ENCODE measurements around the gene WDFY4. TPM values are rescaled to one million over a fixed set of nuclear protein-coding genes. Genes with fewer than 3 reads are reported as not detected.

The WDFY4 gene
- total and polyA plus RNA-seq, 9 of the 15 experiments (the other 6 are each of a cell fraction or from before 2014, with no cell fraction given) = 0.01 to 0.02 (median 0.01) TPM; not detected in 6

- BruUV-seq (replicated peaks) = no TSS peak
- in situ Hi-C loops (cut with MboI) = no loop called here
Measured at GRCh38 chr10:48879451-48879850, 194.8 kb downstream of the WDFY4 start.

More at GRCh38 chr10:48879451-48879850, 194.8 kb downstream of the WDFY4 start:
- Histone ChIP-seq H3K27me3 (ENCODE audit: control insufficient read depth in 2 of 2, insufficient read depth in 2 of 2, low read length in 2 of 2) (0 out of 5 replicates have a peak, but pooled peaks cover 0 to 9% of the 10 kb centered on the region in 2 experiments), H3K79me2 (ENCODE audit: control insufficient read depth, insufficient read depth, low read length) (no peaks in the 10 kb centered on the region), H3K9ac (ENCODE audit: insufficient read depth in 1 of 2, low read depth in 2 of 2, low read length in 2 of 2) (no peak overlapping the region), H3K4me2 (ENCODE audit: insufficient read depth, low read length) (no peak overlapping the region), H3K9me3 (replicated peaks; ENCODE audit: control insufficient read depth, insufficient read depth, low read depth, low read length) (no peaks in the 10 kb centered on the region), H3K27ac (ENCODE audit: extremely low read depth, low read depth, low read length) (no peak overlapping the region), H3K4me1 (replicated peaks in 1 of 2; ENCODE audit: control insufficient read depth in 2 of 2, insufficient read depth in 2 of 2, low read length in 2 of 2) (no peaks in the 10 kb centered on the region), H3K4me3 (no peak overlapping the region), H3K36me3 (ENCODE audit: control insufficient read depth, insufficient read depth, low read length) (no peaks in the 10 kb centered on the region), H3K9me1 (ENCODE audit: control insufficient read depth, insufficient read depth, low read length) (no peaks in the 10 kb centered on the region), H2AFZ (ENCODE audit: low read depth, low read length) (no peak overlapping the region), H4K20me1 (replicated peaks; ENCODE audit: control insufficient read depth, insufficient read depth, low read length) (no peaks in the 10 kb centered on the region; the same call in 1 of the 2 replicates)
- intact Hi-C loops (cut with micrococcal nuclease) = no loop called here
- ATAC-seq (no peak), DNase-seq (ENCODE audit: extremely low read depth in 1 of 4, low spot score in 3 of 4) (no peak), FAIRE-seq (no peak)
- POLR2A ChIA-PET = interaction anchor here (0.6 kb wide), 1 partner anchor 101 kb away, joined by 7 read pairs; no protein-coding TSS in a partner anchor
- CTCF ChIA-PET (ENCODE audit: low intra/inter-chr PET ratio) = no interaction called here
- 3% methylated on average over 5 of the region's 5 CpGs for WGBS (ENCODE audit: insufficient coverage, low coverage, missing lambda C conversion rate)
- TF ChIP-seq KAT8 (IDR thresholded peaks at IDR 0.05; ENCODE audit: low read depth) (no peak), CUX1 (CRISPR knock-in tag; IDR thresholded peaks at IDR 0.05) (no peak), ZNF551 (CRISPR knock-in tag; IDR thresholded peaks at IDR 0.05) (no peak), ZBED1 (IDR thresholded peaks at IDR 0.05) (no peak), KLF10 (CRISPR knock-in tag; IDR thresholded peaks at IDR 0.05) (no peak)
